T47D (cell line): ENCODE results near the gene APPBP2.
"Not testable (repeated sequence)": the region's sequence is repeated elsewhere in the genome, so short reads cannot be mapped to it uniquely, and the experiment has no call there.

Source experiments
- DNase-seq, 2 experiments: peaks; one replicate each; pipeline versions ENCODE4 v3.0.0 to v3.0.0-alpha.2; 2011 to 2012; ENCODE audit warnings: low read depth in 1 of 2, low spot score in 1 of 2
- JUND ChIP-seq: IDR thresholded peaks from 2 replicates; pipeline ENCODE4 v1.6.1; 2012; ENCODE audit warnings: low read depth
- in situ Hi-C: cut with HindIII; loops from 2 replicates; pipeline ENCODE4 v1.10.0; 2016; ENCODE audit warnings: low sequenced_read_pairs, low pct_unique_long_range_greater_than_20kb

The APPBP2 gene, protein sequence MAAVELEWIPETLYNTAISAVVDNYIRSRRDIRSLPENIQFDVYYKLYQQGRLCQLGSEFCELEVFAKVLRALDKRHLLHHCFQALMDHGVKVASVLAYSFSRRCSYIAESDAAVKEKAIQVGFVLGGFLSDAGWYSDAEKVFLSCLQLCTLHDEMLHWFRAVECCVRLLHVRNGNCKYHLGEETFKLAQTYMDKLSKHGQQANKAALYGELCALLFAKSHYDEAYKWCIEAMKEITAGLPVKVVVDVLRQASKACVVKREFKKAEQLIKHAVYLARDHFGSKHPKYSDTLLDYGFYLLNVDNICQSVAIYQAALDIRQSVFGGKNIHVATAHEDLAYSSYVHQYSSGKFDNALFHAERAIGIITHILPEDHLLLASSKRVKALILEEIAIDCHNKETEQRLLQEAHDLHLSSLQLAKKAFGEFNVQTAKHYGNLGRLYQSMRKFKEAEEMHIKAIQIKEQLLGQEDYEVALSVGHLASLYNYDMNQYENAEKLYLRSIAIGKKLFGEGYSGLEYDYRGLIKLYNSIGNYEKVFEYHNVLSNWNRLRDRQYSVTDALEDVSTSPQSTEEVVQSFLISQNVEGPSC

DNA sequence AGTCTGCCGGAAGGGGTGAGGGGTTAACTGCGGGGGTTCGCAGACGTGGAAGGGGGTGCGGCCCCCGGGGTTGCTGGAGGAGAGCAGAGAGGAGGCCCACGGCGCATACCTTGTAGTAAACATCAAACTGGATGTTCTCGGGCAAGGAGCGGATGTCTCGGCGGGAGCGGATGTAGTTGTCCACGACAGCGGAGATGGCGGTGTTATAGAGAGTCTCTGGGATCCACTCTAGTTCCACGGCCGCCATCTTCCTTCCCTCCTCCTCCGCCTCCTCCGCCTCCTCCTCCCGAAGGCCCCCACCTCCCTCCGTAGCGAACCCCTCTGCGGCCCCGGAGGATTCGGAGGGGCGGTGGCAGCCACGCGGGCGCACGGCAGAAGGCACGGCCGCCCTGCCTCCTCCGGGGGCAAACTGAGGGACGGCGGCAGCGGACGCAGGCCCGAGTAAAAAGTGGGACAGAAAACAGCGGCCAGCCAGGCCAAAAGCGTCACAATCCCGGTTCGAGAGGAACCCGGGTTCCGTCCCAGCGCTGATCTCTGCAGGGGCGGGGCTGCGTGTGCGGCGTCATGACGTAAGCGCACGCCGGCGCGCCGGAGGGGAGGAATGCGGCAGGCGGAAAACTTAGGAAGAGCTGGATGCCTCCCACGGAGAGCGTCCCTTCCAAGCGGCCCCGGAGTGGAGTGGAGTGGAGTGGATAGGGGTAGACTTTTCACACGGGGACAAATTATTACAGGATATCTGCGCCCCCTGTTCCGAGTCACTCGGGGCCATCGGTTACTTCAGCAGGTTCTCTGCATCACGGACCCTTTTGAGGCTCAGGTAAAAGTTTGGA is at the start of gene APPBP2:
TSS of gene APPBP2 (minus strand) at position 558 of the 830 bp plus-strand sequence. CDS start at position 247, 311 bp downstream.
- 0 out of 2 replicates have a peak, but pooled peaks have one; percentile 10 for TF ChIP-seq JUND
- in situ Hi-C loops, result no loop called here
- DNase-seq, result peak; percentile 82 to 95

DNA sequence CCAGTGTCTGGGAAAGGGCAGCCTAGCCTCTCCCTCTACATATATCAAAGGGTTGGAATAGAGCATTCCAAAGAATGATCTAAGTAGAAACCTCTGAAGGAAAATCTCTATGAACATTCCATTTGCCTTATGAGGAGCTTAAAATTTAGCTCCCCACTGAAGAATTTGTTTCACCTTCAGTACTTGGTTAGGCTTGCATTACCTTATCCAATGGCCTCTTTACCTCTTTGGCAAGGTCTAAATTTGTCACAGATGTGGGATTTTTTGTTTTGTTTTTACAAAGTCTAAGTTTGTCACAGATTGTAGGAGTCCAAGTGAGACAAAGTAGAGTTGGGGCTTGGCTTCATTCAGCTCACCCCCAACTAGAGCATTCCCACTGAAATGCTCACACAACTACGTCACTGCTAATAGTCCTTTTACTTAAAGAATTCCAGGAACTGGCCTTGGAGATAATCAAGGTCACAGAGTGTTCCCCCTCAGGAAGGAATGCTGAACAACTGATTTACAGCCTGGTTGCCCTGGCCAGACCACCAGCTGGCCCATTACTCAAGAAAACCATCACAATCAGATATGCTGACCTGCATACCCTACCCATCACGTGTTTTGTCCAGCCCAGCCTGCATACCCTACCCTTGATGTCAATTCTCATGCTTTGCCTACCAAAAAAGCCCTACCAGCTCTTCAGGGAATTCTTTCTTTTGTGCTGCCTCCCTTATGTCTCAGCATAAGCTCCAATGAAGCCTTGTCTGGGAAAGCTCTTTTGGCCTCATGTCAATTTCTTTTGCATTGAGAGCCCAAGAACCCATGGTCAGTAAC is 47.4 kb upstream of the APPBP2 start:
- in situ Hi-C loops, result no loop called here
- no peak for TF ChIP-seq JUND
- DNase-seq, result no peak

DNA sequence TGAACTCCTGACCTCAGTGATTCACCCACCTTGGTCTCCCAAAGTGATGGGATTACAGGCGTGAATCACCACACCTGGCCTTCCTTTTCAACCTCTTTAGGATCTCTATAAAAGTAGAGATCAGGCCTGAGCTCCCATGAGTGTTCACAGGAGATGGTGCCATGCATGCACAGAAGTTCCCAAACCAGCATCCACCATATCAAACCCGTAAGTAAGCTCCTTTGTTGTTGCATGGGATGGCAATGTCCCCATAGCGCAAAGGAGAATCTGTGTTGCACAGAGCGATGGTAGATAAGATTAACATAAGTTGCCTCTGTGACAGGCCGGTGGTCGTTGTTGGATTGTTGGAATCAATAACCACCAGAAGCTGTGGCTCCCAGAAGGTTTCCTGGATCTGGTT is 39.2 kb upstream of the APPBP2 start:
- TF ChIP-seq JUND, result no peak

DNA sequence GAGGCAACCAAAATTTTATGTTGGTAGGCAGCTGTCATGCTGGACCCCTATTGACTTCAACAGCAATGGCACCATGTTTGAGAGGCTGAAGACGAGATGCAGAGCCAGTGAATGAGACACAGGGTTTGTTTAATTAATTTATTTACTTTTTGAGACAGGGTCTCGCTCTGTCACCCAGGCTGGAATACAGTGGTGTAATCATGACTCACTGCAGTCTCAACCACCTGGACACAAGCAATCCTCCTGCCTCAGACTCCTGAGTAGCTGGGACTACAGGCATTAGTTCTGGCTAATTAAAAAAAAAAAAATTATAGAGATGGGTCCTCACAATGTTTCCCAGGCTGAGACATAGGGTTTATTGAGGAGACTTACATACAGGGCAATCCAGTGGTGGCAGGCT is 37.7 kb upstream of the APPBP2 start:
- DNase-seq, result no peak
- TF ChIP-seq JUND, result no peak
- in situ Hi-C loops, result no loop called here

More for the DNA sequence above, 39.2 kb upstream of the APPBP2 start:
- in situ Hi-C loops, result no loop called here
- DNase-seq, result no peak

DNA sequence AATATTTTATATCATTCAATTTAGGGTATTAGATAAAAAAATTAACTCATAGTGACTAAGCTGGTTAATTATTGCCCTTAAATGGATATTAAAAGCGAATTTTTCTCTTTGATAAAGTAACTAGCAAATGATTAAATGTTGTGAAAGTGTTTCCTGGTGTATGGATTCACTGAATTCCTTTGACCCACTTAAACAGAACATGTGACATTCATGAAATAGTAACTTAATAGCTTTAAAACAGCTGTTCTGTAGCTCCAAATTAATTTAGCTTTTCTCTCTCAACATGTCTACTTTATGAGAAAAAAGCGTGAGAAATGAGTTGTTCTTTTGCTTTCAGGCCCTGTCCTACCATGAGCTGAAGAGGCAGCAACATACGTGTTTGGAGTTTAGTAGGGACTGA is 36.4 kb upstream of the APPBP2 start:
- TF ChIP-seq JUND, result no peak
- in situ Hi-C loops, result no loop called here
- DNase-seq, result no peak

DNA sequence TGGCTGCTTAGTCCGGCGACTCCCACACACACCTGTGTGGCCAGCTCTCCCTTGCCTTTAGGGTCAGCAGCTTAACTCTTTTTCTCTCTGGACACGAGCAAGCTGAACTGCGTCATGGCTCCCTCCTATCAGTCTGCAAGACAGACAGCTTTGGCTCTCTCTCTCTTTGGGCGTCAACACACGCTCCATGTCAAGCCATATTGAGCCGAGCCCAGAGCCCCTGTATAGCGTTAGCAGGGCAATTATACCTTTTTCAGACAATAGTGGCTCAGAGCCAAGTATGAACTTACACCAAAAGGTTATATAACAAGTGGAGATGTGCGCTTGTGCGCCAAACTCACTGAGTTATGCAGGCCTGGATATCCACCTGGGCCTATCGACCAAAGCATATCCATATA is 34.8 kb upstream of the APPBP2 start:
- in situ Hi-C loops, result no loop called here
- TF ChIP-seq JUND, result no peak

DNA sequence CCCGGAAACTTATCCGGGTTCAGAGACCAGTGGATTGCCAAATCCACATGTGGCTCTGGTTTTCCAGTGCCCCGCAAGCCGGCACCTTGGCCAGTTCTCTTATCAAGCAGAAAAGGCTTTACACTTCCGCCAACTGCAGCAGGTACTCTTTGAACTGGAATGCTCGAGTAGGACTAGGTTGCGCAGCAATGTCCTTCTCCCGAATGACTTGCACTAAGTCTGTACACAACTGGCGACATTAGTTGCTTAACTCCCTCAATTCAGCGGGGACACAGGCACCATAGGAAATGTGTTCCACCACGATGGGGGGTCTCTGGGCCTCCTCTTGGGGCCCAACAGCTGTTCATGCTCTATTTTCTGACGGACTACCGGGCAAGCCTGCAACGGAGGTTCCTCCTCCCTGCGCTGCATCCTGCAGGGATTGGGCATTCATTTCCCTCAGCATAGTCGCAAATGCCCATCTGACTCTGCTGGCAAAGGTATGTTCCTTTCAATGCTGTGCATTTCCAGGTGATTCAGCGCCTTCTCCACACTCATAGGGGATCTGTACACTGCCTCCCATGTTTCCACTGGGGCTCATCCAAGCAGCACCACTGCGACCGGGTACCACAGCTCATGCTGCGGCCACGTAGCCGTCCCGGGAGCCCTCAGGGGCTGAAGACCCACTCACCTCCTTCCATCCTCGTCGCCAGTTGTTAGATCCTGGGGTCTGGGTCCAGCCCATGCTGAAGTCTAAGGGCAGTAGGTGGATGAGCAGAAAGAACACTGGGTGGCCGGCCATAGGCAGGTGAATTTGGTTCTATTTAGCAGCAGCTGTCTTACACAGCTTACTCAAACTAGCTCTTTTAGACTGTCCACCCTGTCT is 34.2 kb upstream of the APPBP2 start:
- no peak for DNase-seq
- in situ Hi-C loops, result no loop called here
- TF ChIP-seq JUND, result no peak

More for the DNA sequence above, 34.8 kb upstream of the APPBP2 start:
- no peak for DNase-seq

DNA sequence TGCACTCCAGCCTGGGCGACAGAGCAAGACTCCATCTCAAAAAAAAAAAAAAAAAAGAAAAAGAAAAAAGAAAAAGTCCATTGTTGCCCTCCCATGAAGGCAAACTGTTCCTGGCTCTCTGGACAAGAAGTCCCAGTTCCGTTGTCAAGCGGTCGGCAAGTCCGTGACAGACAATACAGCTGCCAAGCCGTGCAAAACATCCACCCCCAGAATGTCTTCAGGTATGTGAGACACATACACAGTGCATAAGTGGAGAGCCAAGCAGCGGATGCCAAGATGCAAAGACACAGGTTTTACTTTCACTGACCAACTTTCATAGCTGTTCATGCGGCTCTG is 33.6 kb upstream of the APPBP2 start:
- in situ Hi-C loops, result no loop called here
- DNase-seq, result no peak

DNA sequence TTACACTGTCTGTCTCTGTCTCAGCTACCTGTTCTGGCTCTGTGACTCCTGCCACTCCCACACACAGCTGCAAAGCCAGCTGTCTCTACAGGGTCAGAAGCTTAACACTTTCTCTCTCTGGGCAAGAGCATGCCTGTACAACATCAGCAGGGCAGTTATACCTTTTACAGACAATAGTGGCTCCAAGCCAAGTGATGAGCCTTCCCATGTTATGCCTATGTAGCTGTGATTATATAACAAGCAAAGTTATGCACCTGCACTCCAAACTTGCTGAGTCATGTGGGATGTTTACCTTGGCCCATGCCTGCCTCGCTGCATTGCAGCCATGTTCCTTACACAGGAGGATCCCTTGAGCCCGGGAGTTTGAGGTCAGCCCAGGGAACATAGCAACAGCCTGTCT is 31.8 kb upstream of the APPBP2 start:
- no peak for TF ChIP-seq JUND
- in situ Hi-C loops, result no loop called here
- DNase-seq, result peak in 1 of 2 experiments; percentile 51

More for the DNA sequence above, 33.6 kb upstream of the APPBP2 start:
- no peak for TF ChIP-seq JUND

DNA sequence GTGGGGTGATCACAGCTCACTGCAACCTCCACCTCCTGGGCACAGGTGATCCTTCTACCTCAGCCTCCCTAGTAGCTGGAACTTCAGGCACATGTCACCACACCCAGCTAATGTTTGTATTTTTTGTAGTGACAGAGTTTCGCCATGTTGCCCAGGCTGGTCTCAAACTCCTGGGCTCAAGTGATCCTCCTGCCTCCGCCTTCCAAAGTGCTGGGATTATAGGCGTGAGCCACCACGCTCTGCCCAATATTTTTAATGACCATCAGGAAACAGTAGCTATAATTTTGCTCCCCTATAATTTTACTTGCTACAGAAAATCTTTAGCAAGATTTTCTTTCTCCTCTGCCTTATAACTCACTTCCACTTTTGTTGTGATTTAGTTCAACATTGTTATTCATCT is 29.7 kb upstream of the APPBP2 start:
- in situ Hi-C loops, result no loop called here
- DNase-seq, result no peak
- no peak for TF ChIP-seq JUND

DNA sequence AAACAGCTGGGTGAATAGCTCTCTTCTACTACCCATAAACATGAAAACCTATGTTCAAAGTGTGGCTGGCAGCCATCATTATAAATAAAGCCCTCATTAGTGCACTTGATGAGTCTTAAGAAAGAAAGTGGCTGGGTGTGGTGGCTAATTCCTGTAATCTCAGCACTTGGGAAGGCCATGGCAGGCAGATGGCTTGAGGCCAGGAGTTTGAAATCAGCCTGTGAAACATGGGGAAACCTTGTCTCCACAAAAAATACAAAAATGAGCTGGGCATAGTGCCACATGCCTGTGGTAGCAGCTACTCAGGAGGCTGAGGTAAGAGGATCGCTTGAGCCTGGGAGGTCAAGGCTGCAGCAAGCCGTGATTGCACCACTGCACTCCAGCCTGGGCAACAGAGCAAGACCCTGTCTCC is 28.3 kb upstream of the APPBP2 start:
- in situ Hi-C loops, result no loop called here
- DNase-seq, result no peak
- no peak for TF ChIP-seq JUND

DNA sequence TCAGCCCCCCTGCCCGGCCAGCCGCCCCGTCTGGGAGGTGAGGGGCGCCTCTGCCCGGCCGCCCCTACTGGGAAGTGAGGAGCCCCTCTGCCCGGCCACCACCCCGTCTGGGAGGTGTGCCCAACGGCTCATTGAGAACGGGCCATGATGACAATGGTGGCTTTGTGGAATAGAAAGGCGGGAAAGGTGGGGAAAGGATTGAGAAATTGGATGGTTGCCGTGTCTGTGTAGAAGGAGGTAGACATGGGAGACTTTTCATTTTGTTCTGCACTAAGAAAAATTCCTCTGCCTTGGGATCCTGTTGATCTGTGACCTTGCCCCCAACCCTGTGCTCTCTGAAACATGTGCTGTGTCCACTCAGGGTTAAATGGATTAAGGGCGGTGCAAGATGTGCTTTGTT is 26.2 kb upstream of the APPBP2 start:
- DNase-seq, in situ Hi-C loops: not testable (repeated sequence)
